GM04504 (cell line): ENCODE data around the gene PSAPL1.
"Not testable (repeated sequence)": the region's sequence is repeated elsewhere in the genome, so short reads cannot be mapped to it uniquely, and the experiment has no call there.

ENCODE experiments used
- DNase-seq: peaks from one replicate; pipeline ENCODE4 v3.0.0-alpha.2; 2012; ENCODE audit warnings: low read depth

PSAPL1 gene

GRCh38 chr4:7458066-7458425 is 23.3 kb upstream of the PSAPL1 start:
- DNase-seq, result no peak

GRCh38 chr4:7457201-7458065 is 22.7 kb upstream of the PSAPL1 start:
- no peak for DNase-seq

GRCh38 chr4:7452802-7453201 is 18.1 kb upstream of the PSAPL1 start:
- DNase-seq, result not testable (repeated sequence)

GRCh38 chr4:7451800-7452199 is 17.1 kb upstream of the PSAPL1 start:
- no peak for DNase-seq

GRCh38 chr4:7451434-7451789 is 16.7 kb upstream of the PSAPL1 start:
- no peak for DNase-seq

GRCh38 chr4:7450775-7451433 is 16.2 kb upstream of the PSAPL1 start:
- no peak for DNase-seq

GRCh38 chr4:7448036-7448435 is 13.3 kb upstream of the PSAPL1 start:
- no peak for DNase-seq

- no peak for DNase-seq
These were observed 12.5 kb upstream of the PSAPL1 start for GRCh38 chr4:7447236-7447635.

GRCh38 chr4:7444731-7445130 is 10.0 kb upstream of the PSAPL1 start:
- DNase-seq, result no peak

GRCh38 chr4:7444314-7444713 is 9.6 kb upstream of the PSAPL1 start:
- no peak for DNase-seq

GRCh38 chr4:7442574-7443162 is 7.9 kb upstream of the PSAPL1 start:
- no peak for DNase-seq

GRCh38 chr4:7441201-7441600 is 6.5 kb upstream of the PSAPL1 start:
- DNase-seq, result no peak

GRCh38 chr4:7439699-7440098 is 5.0 kb upstream of the PSAPL1 start:
- no peak for DNase-seq

GRCh38 chr4:7436256-7436655 is 1.5 kb upstream of the PSAPL1 start:
- DNase-seq, result no peak

- DNase-seq, result no peak
These were observed 836 bp upstream of the PSAPL1 start for GRCh38 chr4:7435471-7436061.

- DNase-seq, result no peak
These were observed 477 bp downstream of the PSAPL1 start for GRCh38 chr4:7434141-7434765.

- no peak for DNase-seq
These were observed 1.2 kb downstream of the PSAPL1 start for GRCh38 chr4:7433376-7434140.

- no peak for DNase-seq
These were observed 2.0 kb downstream of the PSAPL1 start for GRCh38 chr4:7432531-7433375.

GRCh38 chr4:7431696-7432530 is 2.8 kb downstream of the PSAPL1 start:
- no peak for DNase-seq
